Renal cortex interstitium (tissue), 15 donors: ENCODE data around the gene ZNF474. TPM values are rescaled to one million over a fixed set of nuclear protein-coding genes. Genes with fewer than 3 reads are reported as not detected.
"Not testable (repeated sequence)": the region's sequence is repeated elsewhere in the genome, so short reads cannot be mapped to it uniquely, and the experiment has no call there.

Experiments
- DNase-seq, 11 donors: peaks; one replicate each; pipeline ENCODE4 v3.0.0-alpha.2; 2013; ENCODE audit warnings: low read depth in 9 of 11, low spot score in 4 of 11; ENCODE audit errors: extremely low read depth in 1 of 11
- long read RNA-seq, 16 experiments: transcript quantifications; one replicate each; lab custom pipeline, GENCODE V29; 2026
- polyA plus RNA-seq, 3 donors: library from polyadenylated mRNA; unstranded; fragments of 120-200 nt; gene quantifications; one replicate each; pipeline ENCODE4 v1.2.1, GENCODE V29; 2013; ENCODE audit not compliant: insufficient read length in 3 of 3

ZNF474 gene
- under 1 TPM; 0.48 to 0.76 (median 0.65) TPM for polyA plus RNA-seq
- long read RNA-seq, donor 1: 0 reads
- long read RNA-seq, donor 2: 0 reads
- long read RNA-seq, donor 3: 0 reads
- long read RNA-seq, donor 4, partial matches to known transcripts: 0 of 1 reads
- long read RNA-seq, donor 4, other reads (novel, unspliced or antisense): 0 of 1 reads
- long read RNA-seq, donor 5: 0 reads
- long read RNA-seq, donor 6: 0 reads
- long read RNA-seq, donor 7: 0 reads
- long read RNA-seq, donor 8: 0 reads
- long read RNA-seq, donor 9: 0 reads
- long read RNA-seq, donor 10: 0 reads
- long read RNA-seq, donor 11: 0 reads
- long read RNA-seq, donor 12: 0 reads
- long read RNA-seq, donor 13: 0 reads
- long read RNA-seq, donor 14: 0 reads
- long read RNA-seq, donor 15: 0 reads
- long read RNA-seq, donor 16: 0 reads

DNA sequence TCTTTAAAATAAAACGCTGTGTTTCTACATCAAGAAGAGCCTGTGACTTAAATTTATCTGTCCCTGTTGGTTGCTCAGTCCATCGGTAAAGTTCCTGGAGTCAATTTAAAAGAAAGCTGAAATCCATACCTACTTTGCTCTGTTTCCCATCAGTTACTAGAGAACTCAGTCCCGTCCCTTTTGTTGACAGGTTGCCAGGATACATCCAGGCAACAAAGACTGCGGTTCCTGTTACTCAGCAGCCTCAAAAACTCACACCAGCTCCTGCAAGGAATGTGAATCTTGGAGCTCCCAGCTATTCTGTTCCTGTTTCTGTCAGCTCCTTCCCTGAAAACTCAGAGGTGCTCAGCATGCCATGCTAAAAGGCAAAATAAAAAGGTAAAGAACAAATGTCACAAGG, at the start of gene ZNF474:
Gene ZNF474 (plus strand): TSS at position 241 of the 400 bp plus-strand sequence. CDS start 22,445 bp downstream, outside the sequence.
- DNase-seq: peak; percentile 39 to 87 (median 75)

DNA sequence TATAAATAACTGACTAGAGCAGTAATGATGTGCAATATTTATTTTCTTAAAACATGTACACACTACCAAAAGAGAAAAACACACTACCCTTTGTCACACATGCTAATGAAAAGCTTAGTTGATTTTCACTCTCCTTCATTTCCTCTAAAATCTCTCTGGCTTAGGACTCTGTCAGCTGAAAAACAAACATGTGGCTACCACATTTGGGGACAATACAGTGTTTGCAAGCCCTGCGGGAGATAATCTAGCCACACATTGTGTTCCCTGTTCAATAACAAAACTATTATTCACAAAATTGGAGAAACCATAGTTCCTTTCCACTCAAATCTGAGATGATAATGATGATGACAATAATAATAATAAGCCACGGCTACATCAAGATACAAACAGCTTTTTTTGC, 47.8 kb upstream of the ZNF474 start:
- no peak for DNase-seq

DNA sequence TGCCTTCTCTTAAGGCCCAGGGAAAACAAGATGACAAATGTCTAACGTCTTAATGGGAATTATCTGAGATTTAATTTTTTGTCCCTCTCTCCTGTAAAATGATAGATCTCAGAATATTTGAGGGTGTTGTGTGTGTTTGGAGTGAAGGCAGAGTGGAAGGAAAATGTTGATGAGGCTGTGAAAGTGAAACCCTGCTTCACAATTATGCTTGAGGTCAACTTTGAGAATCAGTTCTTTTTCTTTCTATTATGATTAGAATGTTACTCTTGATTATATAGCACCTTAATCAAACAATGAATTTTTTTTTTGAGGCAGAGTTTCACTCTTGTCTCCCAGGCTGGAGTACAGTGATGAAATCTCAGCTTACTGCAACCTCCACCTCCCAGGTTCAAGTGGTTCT, 45.8 kb upstream of the ZNF474 start:
- no peak for DNase-seq

DNA sequence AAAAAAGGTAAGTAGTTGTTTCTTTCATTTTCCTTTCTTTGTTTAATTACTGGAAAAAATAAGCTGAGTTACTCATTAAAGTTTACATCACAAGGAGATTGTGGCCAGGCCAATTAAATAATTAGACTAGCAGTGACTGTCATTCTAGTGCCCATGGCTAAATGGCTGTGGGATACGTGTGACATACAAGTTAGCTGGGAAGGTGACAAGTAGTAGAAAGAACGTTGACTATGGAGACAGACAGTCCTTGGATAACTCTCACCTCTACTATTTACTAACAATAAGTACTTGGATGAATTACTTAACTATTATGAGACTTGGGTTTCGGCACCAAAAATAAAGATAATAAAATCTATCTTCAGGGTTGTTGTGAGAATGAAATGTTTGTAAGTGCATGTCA, 44.3 kb upstream of the ZNF474 start:
- DNase-seq: no peak

DNA sequence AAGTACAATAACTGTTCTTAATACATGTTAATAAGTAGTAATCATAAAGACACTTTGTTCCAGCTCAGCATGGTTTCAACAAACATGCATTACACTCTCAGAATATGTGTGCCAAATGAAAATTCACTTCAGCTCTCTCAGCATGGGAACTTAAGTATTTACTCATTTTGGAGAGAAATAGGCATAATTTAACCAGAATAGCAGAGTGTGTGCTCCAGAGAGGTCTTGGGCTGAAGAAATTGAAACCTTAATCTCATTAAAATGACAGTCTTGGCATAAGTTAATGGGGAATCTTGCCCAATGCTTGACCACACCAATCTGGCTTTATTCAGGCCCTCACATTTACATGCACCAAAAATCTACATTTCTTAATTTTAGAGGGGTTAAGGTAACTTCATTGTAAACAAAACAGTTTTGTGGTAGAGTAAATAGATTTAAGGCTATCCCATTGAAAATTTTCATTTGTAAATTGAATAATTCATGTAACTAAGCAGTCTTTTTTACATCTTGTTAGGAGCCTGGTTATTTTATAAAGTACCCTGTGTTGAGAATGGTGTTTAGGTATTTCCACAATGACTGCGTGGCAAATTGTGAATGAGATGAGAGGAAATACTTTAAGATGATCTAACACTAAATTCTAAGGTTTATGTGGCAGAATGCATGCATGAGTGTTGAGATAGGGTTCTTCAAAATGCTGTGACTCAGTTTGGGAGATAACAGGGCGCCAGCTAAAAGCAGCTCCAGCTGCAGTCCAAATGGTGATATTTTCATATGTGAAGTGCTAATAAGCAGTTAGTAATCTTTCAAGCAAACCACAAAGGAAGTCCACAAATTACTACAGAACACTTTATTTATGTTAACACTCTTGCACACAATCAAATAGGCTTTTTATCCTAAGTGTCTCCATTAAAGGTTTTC, 40.0 kb upstream of the ZNF474 start:
- no peak for DNase-seq

DNA sequence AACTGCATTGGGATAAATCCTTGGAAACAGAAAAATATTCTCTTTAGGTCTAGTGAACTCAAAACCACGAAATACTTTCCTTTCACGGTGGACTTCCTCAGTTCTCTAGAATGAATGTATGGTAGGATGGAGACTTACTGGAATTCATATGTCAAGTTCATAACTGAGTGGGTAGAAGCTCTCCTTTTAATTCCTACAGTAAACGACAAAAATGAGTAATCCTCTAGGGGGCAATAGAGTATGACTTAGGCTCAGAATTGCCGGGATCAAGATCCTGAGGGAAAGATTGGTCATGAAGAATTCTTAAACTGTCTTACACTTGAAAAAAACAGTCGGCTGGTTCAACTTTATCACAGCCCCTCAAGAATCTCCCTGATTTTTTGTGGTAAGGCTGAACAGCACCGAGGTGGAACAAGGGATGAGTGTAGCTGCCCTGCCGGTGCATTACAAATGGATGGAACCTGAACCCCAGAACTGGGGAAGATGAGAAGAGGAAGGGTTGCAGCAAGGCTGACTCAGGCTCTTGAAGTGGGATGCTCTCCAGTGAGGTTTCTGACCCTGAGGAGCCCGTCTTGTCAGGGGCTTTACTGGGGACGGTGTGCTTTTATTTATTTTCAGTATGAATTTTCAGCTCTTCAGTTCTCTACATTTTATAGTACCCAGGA, 37.3 kb upstream of the ZNF474 start:
- DNase-seq: peak in 1 of 11 donors; percentile 5

GRCh38 chr5:122093415-122094180, 35.7 kb upstream of the ZNF474 start:
- DNase-seq: no peak

- DNase-seq: not testable (repeated sequence)
Measured at GRCh38 chr5:122094251-122094650, 35.1 kb upstream of the ZNF474 start.

- DNase-seq: no peak
Measured at GRCh38 chr5:122095158-122095557, 34.2 kb upstream of the ZNF474 start.

DNA sequence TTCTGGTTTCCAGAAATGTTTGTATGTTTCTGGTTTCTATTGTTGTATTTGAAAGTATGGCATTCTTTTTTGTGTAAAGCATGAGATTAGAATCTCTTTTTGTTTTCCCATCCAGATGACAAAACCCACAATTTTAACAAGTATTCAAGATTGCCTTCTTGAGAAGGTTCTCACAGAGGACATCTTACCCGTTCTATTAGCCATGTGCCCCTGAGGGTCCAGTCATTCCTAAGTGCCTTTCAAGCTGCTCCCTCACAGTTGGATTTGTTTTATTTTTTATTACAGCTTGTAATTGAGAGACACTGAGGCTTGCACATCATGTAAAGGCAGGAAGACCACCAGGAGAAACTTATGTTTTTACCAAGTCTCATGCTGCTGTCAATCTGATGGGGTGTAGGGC, 32.0 kb upstream of the ZNF474 start:
- DNase-seq: no peak

GRCh38 chr5:122099060-122099790, 30.1 kb upstream of the ZNF474 start:
- DNase-seq: no peak

GRCh38 chr5:122101636-122102285, 27.6 kb upstream of the ZNF474 start:
- peak in 5 of 11 donors; percentile 3 to 27 (median 24) for DNase-seq

DNA sequence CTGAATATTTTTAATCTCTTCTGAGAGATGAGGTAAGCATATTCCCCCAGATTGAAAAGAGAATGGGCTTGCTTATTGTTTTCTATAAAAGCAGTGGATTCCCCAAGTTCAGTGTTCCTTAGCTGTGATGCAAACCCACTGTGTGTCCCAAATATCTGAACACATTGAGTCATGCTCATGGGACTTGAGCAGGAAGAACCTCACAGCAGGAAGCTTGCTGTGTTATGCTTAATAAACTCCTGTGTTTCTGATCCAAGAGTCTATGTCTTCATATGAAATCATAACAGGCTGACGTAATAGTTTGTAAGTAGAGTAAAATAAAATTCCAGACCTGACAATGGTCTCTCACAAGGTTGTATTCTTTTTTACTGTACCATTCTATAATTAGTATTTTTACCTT, 26.5 kb upstream of the ZNF474 start:
- no peak for DNase-seq

DNA sequence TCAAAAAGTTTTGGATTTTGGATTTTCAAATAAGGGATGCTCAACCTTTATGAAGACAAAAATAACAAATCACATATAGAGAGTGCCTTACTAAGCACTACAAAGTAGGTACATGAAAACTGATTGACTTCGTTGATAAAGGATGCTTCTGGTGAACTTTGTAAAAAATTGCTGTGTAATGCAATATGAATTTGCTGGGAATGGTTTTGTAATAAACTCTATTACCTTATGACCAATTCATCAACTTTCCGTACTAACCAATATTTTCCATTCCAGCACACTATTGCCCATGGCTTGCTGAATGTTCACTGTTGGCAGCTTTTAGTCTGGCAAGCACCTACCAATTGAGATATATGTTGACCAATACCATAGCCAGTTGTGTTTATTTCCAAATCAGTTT, 23.4 kb upstream of the ZNF474 start:
- DNase-seq: no peak

DNA sequence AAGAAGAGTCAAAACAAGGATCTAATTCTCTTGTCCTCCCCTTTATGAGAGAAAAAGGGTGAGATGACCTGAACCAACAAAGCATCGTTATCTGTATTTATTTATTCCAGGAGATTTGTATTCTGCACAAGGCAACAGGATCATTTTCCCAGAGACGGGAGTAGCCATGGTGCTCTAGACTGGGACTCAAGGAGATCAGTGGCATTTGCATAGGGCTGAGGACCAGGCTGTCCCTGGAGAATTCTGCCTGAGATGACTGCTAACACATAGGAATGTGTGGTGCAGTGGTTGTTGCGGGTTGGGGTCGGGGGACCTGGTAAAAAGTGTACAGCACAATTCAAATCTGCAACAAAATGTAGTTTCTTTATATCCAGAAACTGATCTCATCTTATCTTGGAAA, 22.3 kb upstream of the ZNF474 start:
- no peak for DNase-seq

- no peak for DNase-seq
Measured at GRCh38 chr5:122110987-122111386, 18.4 kb upstream of the ZNF474 start.

- DNase-seq: no peak
Measured at GRCh38 chr5:122111460-122111859, 17.9 kb upstream of the ZNF474 start.

DNA sequence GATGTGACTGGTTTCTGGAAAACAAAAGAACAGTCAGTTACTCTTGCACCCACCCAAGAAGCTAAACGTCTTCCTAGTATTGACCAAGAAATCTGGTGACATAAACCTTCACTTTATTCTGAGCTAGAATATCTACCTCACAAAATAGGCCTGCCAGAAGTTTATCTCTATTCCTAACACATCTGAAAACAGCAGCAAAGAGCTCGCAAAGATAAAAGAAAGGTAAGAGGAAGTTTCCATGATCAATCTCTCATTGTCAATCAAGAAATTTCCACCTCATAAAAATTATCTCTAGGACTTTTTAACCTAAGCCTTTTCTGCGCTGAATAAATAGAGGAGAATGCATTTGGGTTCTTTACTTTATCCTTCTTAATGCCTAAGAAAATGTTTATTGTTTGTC, 17.3 kb upstream of the ZNF474 start:
- DNase-seq: no peak
